Pons (tissue), 1 donor: ENCODE data around the gene SLC26A1.
"Not testable (repeated sequence)": the region's sequence is repeated elsewhere in the genome, so short reads cannot be mapped to it uniquely, and the experiment has no call there.

Experiments
- DNase-seq: peaks from one replicate; pipeline ENCODE4 v3.0.0-alpha.2; 2016; ENCODE audit warnings: low spot score

The SLC26A1 gene

GRCh38 chr4:985123-985830 lies 7.9 kb downstream of the SLC26A1 start:
- DNase-seq, result no peak

- DNase-seq, result no peak
These were observed 8.7 kb downstream of the SLC26A1 start for GRCh38 chr4:984336-985054.

GRCh38 chr4:982814-983213 lies 10.4 kb downstream of the SLC26A1 start:
- no peak for DNase-seq

GRCh38 chr4:982291-982690 lies 10.9 kb downstream of the SLC26A1 start:
- no peak for DNase-seq

GRCh38 chr4:978957-979701 lies 14.1 kb downstream of the SLC26A1 start:
- DNase-seq, result no peak

GRCh38 chr4:976016-976415 lies 17.2 kb downstream of the SLC26A1 start:
- not testable (repeated sequence) for DNase-seq

- no peak for DNase-seq
These were observed 18.5 kb downstream of the SLC26A1 start for GRCh38 chr4:974668-975067.

- DNase-seq, result peak; percentile 74
These were observed 19.5 kb downstream of the SLC26A1 start, which contains the start of gene DGKQ for GRCh38 chr4:973431-974397. TSS of gene DGKQ (minus strand) at chr4:973569. CDS start at chr4:973482, 87 bp downstream.

- no peak for DNase-seq
These were observed 20.4 kb downstream of the SLC26A1 start for GRCh38 chr4:972651-973424.

GRCh38 chr4:971666-972500 lies 21.3 kb downstream of the SLC26A1 start:
- no peak for DNase-seq

GRCh38 chr4:970854-971520 lies 22.2 kb downstream of the SLC26A1 start:
- DNase-seq, result no peak

GRCh38 chr4:970046-970745 lies 23.0 kb downstream of the SLC26A1 start:
- no peak for DNase-seq

GRCh38 chr4:968621-969394 lies 24.4 kb downstream of the SLC26A1 start:
- no peak for DNase-seq

GRCh38 chr4:968221-968620 lies 25.0 kb downstream of the SLC26A1 start:
- DNase-seq, result no peak

- no peak for DNase-seq
These were observed 25.8 kb downstream of the SLC26A1 start for GRCh38 chr4:967113-968104.

GRCh38 chr4:966266-967112 lies 26.7 kb downstream of the SLC26A1 start:
- DNase-seq, result no peak
